Prostate gland (tissue), 2 donors: ENCODE results near the gene VPS13D. TPM values are rescaled to one million over a fixed set of nuclear protein-coding genes. Genes with fewer than 3 reads are reported as not detected.
A peak's percentile ranks its signal among the peaks of the same experiment; 100 is the strongest.

Source experiments
- DNase-seq: peaks from one replicate; pipeline ENCODE4 v3.0.0-alpha.2; 2019; ENCODE audit warnings: low spot score
- H3K27ac ChIP-seq, 2 donors: fragments of 200-600 bp; sonication (generic); 2 replicates each; pipeline ENCODE4 v1.5.1; 2017 to 2019
- H3K27me3 ChIP-seq: fragments of 200-600 bp; sonication (generic); replicated peaks from 2 replicates; pipeline ENCODE4 v1.5.1; 2019; ENCODE audit not compliant: insufficient read depth
- H3K36me3 ChIP-seq, 2 donors: fragments of 200-600 bp; sonication (generic); 1 replicate in 1 of 2; 2 replicates in 1 of 2; pipeline versions ENCODE4 v1.5.1 to v1.8.1; 2017 to 2019
- H3K4me1 ChIP-seq: fragments of 200-600 bp; sonication (generic); replicated peaks from 2 replicates; pipeline ENCODE4 v1.5.1; 2019
- H3K4me3 ChIP-seq, 2 donors: fragments of 200-600 bp; sonication (generic); 2 replicates each; pipeline ENCODE4 v1.5.1; 2017 to 2019
- H3K9me3 ChIP-seq: fragments of 200-600 bp; sonication (generic); 2 replicates; pipeline ENCODE4 v1.5.1; 2017
- CTCF ChIP-seq, 4 experiments: fragments of 200-600 bp in 2 of 4; fragments of 450-650 bp in 2 of 4; sonication (generic) in 2 of 4; IDR thresholded peaks; 1 replicate in 3 of 4; 2 replicates in 1 of 4; pipeline ENCODE4 v1.5.1; 2016 to 2019; ENCODE audit warnings: antibody characterized with exemption in 4 of 4, mild to moderate bottlenecking in 2 of 4, moderate library complexity in 2 of 4
- POLR2A ChIP-seq: fragments of 450-650 bp; IDR thresholded peaks from one replicate; pipeline ENCODE4 v1.6.1; 2016; ENCODE audit warnings: antibody characterized with exemption, mild to moderate bottlenecking
- POLR2AphosphoS5 ChIP-seq: sonication (generic); formaldehyde crosslinking; IDR thresholded peaks from one replicate; pipeline ENCODE4 v1.6.1; 2017; ENCODE audit warnings: antibody characterized with exemption
- WGBS: methylation state at CpG from one replicate; pipeline ENCODE4 v1.1.5; 2018; 5-methylcytosine and 5-hydroxymethylcytosine counted together
- intact Hi-C: fragments of 100-400 bp; cut with DNase I; formaldehyde crosslinking; loops from one replicate; pipeline ENCODE4 v1.14.2; 2022
- total RNA-seq, 2 donors: library from RNA; depleted of rRNA; stranded (reverse); fragments of >200 nt; gene quantifications; one replicate each; pipeline ENCODE4 v1.1.0, GENCODE V29; 2016

The VPS13D gene
- total RNA-seq, 2 donors from 2014 or later, result 60.7 to 80.8 TPM

- Histone ChIP-seq H3K27ac (no peak overlapping the region), H3K4me1 (peaks cover 5% of the 10 kb centered on the region), H3K4me3 (peak overlapping the region in 1 of 2 donors; percentile 99), H3K27me3 (no peaks in the 10 kb centered on the region), H3K9me3 (no peaks in the 10 kb centered on the region), H3K36me3 (no peaks in the 10 kb centered on the region)
- no peak for DNase-seq
- TF ChIP-seq POLR2A, result no peak
- no peak for TF ChIP-seq POLR2AphosphoS5
- no peak for TF ChIP-seq CTCF (IDR thresholded peaks at IDR 0.05)
- WGBS, result 57% methylated on average over 13 of the region's 13 CpGs
- intact Hi-C loops, result no loop called here
Measured at GRCh38 chr1:12229386-12229834, 420 bp upstream of the VPS13D start.

- intact Hi-C loops, result loop anchor here (2.0 kb wide), 1 partner anchor 46 kb away; no protein-coding TSS in a partner anchor
- Histone ChIP-seq H3K36me3 (no peaks in the 10 kb centered on the region), H3K4me3 (peak overlapping the region; percentile 93 to 99), H3K27me3 (no peaks in the 10 kb centered on the region), H3K9me3 (no peaks in the 10 kb centered on the region), H3K4me1 (peaks cover 5% of the 10 kb centered on the region), H3K27ac (peak overlapping the region; percentile 83 to 93)
- no peak for TF ChIP-seq POLR2A
- TF ChIP-seq CTCF (IDR thresholded peaks at IDR 0.05), result no peak
- no peak for TF ChIP-seq POLR2AphosphoS5
- 0% methylated on average over 24 of the region's 36 CpGs for WGBS
- peak; percentile 36 for DNase-seq
Measured at GRCh38 chr1:12230549-12231275, 882 bp downstream of the VPS13D start.

- Histone ChIP-seq H3K27me3 (no peaks in the 10 kb centered on the region), H3K9me3 (no peaks in the 10 kb centered on the region), H3K4me1 (peaks cover 5% of the 10 kb centered on the region), H3K4me3 (peak overlapping the region; percentile 93 to 99), H3K27ac (peak overlapping the region; percentile 83 to 93), H3K36me3 (no peaks in the 10 kb centered on the region)
- intact Hi-C loops, result loop anchor here (2.0 kb wide), 1 partner anchor 46 kb away; no protein-coding TSS in a partner anchor
- no peak for DNase-seq
- WGBS, result 5% methylated on average over 4 of the region's 4 CpGs
- TF ChIP-seq POLR2AphosphoS5, result no peak
- no peak for TF ChIP-seq CTCF (IDR thresholded peaks at IDR 0.05)
- peak; percentile 5 for TF ChIP-seq POLR2A
Measured at GRCh38 chr1:12231276-12231595, 1.4 kb downstream of the VPS13D start.

GRCh38 chr1:12232221-12232620, 2.4 kb downstream of the VPS13D start:
- Histone ChIP-seq H3K9me3 (no peaks in the 10 kb centered on the region), H3K4me3 (no peak overlapping the region), H3K27ac (peak overlapping the region in 1 of 2 donors; percentile 93), H3K4me1 (peaks cover 5% of the 10 kb centered on the region), H3K27me3 (no peaks in the 10 kb centered on the region), H3K36me3 (no peaks in the 10 kb centered on the region)
- TF ChIP-seq CTCF (IDR thresholded peaks at IDR 0.05) (no peak), POLR2A (no peak), POLR2AphosphoS5 (peak; percentile 53)
- peak; percentile 84 for DNase-seq
- 41% methylated on average over 2 of the region's 2 CpGs for WGBS
- intact Hi-C loops, result no loop called here

- intact Hi-C loops, result no loop called here
- WGBS, result 46% methylated on average over 2 of the region's 2 CpGs
- DNase-seq, result no peak
- Histone ChIP-seq H3K27me3 (no peaks in the 10 kb centered on the region), H3K4me1 (no peaks in the 10 kb centered on the region), H3K4me3 (no peak overlapping the region), H3K36me3 (peaks cover 0 to 1% of the 10 kb centered on the region in 2 donors), H3K9me3 (no peaks in the 10 kb centered on the region), H3K27ac (peak overlapping the region; percentile 59 to 65)
- TF ChIP-seq CTCF (IDR thresholded peaks at IDR 0.05), result no peak
- no peak for TF ChIP-seq POLR2A
- no peak for TF ChIP-seq POLR2AphosphoS5
Measured at GRCh38 chr1:12244078-12244477, 14.2 kb downstream of the VPS13D start.
